Measurements from ENCODE around the gene AKAP10.

GRCh38 chr17:20008242-20009051 is 30.8 kb upstream of the AKAP10 start:
- TF ChIP-seq CTCF (conservative IDR thresholded peaks at IDR 0.05; ENCODE audit: low read length) (no peak), EZH2phosphoT487 (IDR thresholded peaks at IDR 0.05; ENCODE audit: borderline replicate concordance) (no peak)
